ENCODE results near the gene SPOUT1. TPM values are rescaled to one million over a fixed set of nuclear protein-coding genes. Genes with fewer than 3 reads are reported as not detected.
A peak's percentile ranks its signal among the peaks of the same experiment; 100 is the strongest.

The SPOUT1 gene
- total and polyA plus RNA-seq, 2 of the 13 experiments (the other 11 are each of a cell fraction or from before 2014, with no cell fraction given), result 39.0 to 45.8 TPM

GRCh38 chr9:128818099-128818838 lies 11.3 kb downstream of the SPOUT1 start, which contains the start of gene ENDOG (continued):
- no peak for TF ChIP-seq ZNF18 (CRISPR knock-in tag; IDR thresholded peaks at IDR 0.05; ENCODE audit: insufficient replicate concordance)
- no peak for TF ChIP-seq CEBPG (CRISPR knock-in tag; IDR thresholded peaks at IDR 0.05)
- no peak for TF ChIP-seq IKZF1 (IDR thresholded peaks at IDR 0.05)
- TF ChIP-seq ZNF230 (CRISPR knock-in tag; IDR thresholded peaks at IDR 0.05), result no peak
- no peak for TF ChIP-seq ZNF510 (CRISPR knock-in tag; IDR thresholded peaks at IDR 0.05; ENCODE audit: low read depth)
- no peak for TF ChIP-seq NFKBIZ (CRISPR knock-in tag; IDR thresholded peaks at IDR 0.05)
- no peak for TF ChIP-seq ZNF362 (CRISPR knock-in tag; IDR thresholded peaks at IDR 0.05; ENCODE audit: borderline replicate concordance)
- TF ChIP-seq NCOR1 (IDR thresholded peaks at IDR 0.05; ENCODE audit: borderline replicate concordance, low read length), result no peak
- no peak for TF ChIP-seq ATF7 (IDR thresholded peaks at IDR 0.05)
- TF ChIP-seq ATF7 (CRISPR knock-in tag; IDR thresholded peaks at IDR 0.05), result no peak
- no peak; the same call in 1 of the 2 replicates for TF ChIP-seq KDM5B (CRISPR knock-in tag; IDR thresholded peaks at IDR 0.05; ENCODE audit: borderline replicate concordance)
- TF ChIP-seq ZFP1 (CRISPR knock-in tag; IDR thresholded peaks at IDR 0.05), result 0 out of 2 replicates have a peak, but pooled peaks have one; percentile 45
- 0 out of 2 replicates have a peak, but pooled peaks have one; percentile 14 for TF ChIP-seq ZBTB20 (CRISPR knock-in tag; IDR thresholded peaks at IDR 0.05; ENCODE audit: borderline replicate concordance, low read depth)
- no peak for TF ChIP-seq CENPX (CRISPR knock-in tag; IDR thresholded peaks at IDR 0.05)
- TF ChIP-seq KLF16 (CRISPR knock-in tag; IDR thresholded peaks at IDR 0.05), result peak in 1 of 2 experiments; percentile 76; a peak in 2 of 4 replicates
- no peak; the same call in 1 of the 2 replicates for TF ChIP-seq TBX2 (CRISPR knock-in tag; IDR thresholded peaks at IDR 0.05; ENCODE audit: borderline replicate concordance)
- TF ChIP-seq ZNF142 (CRISPR knock-in tag; IDR thresholded peaks at IDR 0.05), result 0 out of 2 replicates have a peak, but pooled peaks have one; percentile 4
- no peak for TF ChIP-seq CEBPB (IDR thresholded peaks at IDR 0.05; ENCODE audit: borderline replicate concordance, low read depth, low read length)
- peak; percentile 45; the same call in 1 of the 2 replicates for TF ChIP-seq ZNF501 (CRISPR knock-in tag; IDR thresholded peaks at IDR 0.05)
- no peak for TF ChIP-seq CBX1 (IDR thresholded peaks at IDR 0.05; ENCODE audit: low read depth)
